Left colon (tissue), 2 donors: ENCODE measurements around the gene ADGRB3. TPM values are rescaled to one million over a fixed set of nuclear protein-coding genes. Genes with fewer than 3 reads are reported as not detected.
"Not testable (repeated sequence)": the region's sequence is repeated elsewhere in the genome, so short reads cannot be mapped to it uniquely, and the experiment has no call there.

Experiments used
- ATAC-seq: fragments of 200-7000 bp; cut with Tn5 transposase; one replicate; pipeline ENCODE4 v1.9.1; 2020; ENCODE audit warnings: mild to moderate bottlenecking, moderate library complexity
- DNase-seq, 2 donors: peaks; one replicate each; pipeline ENCODE4 v3.0.0-alpha.2; 2020
- intact Hi-C, 2 donors: fragments of 100-400 bp; cut with DNase I in 1 of 2; cut with micrococcal nuclease in 1 of 2; formaldehyde crosslinking; loops; one replicate each; pipeline versions ENCODE4 v1.11.2 to v1.14.0; 2022; cut with DNase I, micrococcal nuclease
- total RNA-seq, 2 donors: library from RNA; stranded (reverse); fragmentation: NEBNext Ultra II Directional; extraction: Animal tissue kit (Norgen Biotek cat#: 25700); gene quantifications; one replicate each; pipeline ENCODE4 v1.2.1, GENCODE V29; 2021
- donor health status: DM: no; HTN: no; CAD: no.
- donor health status: DM: yes; HTN: yes; CAD: no.

ADGRB3 gene
- total RNA-seq, 2 donors from 2014 or later = 0.37 to 1.2 TPM

DNA sequence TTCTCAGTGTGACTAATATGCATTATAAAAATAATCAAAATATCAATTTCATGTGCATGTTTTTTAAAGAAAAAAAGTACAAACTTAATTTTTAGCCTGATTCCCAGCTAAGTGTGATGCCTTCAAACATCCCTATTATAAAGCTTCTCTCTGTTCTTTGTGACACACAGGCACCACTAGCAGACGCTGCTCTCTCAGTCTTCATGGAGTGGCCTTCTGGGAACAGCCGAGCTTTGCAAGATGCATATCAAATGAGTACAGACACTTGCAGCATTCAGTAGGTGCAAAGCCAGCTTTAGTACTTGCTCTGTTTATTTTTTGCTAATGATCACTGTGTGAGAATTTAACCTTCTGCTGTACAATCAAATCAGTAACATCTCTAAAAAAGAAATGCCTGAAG lies 340.0 kb downstream of the ADGRB3 start:
- intact Hi-C loops = no loop called here
- DNase-seq = no peak
- ATAC-seq = no peak

- no peak for DNase-seq
- intact Hi-C loops = no loop called here
- ATAC-seq = no peak
Observed at GRCh38 chr6:68975816-68976215, 340.7 kb downstream of the ADGRB3 start.

- intact Hi-C loops = no loop called here
- DNase-seq (no peak), ATAC-seq (no peak)
Observed at GRCh38 chr6:68976260-68976659, 341.2 kb downstream of the ADGRB3 start.

GRCh38 chr6:68978411-68978810 lies 343.3 kb downstream of the ADGRB3 start:
- intact Hi-C loops = no loop called here
- ATAC-seq (no peak), DNase-seq (no peak)

- ATAC-seq, DNase-seq, intact Hi-C loops: not testable (repeated sequence)
Observed at GRCh38 chr6:68981668-68982067, 346.6 kb downstream of the ADGRB3 start.

- intact Hi-C loops = no loop called here
- DNase-seq = no peak
- ATAC-seq = no peak
Observed at GRCh38 chr6:68988698-68989097, 353.6 kb downstream of the ADGRB3 start.

DNA sequence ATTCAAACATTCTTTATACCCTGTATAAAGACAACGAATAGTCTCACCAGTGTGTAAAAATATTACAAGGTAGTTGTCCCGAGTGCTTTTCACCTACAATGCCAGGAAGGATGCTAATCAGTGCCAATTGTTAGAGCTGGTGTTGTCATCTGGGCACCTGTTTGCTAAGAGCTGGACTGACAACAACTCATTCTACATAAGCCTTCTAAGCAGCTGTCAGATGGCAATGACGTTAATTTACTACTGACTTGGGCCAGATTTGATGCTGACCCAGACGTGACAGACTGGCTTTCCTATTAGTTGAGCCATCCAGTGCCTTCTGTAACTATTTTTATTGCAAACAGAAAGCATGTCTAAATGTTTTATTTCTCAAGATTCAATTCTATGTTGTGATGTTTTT lies 355.2 kb downstream of the ADGRB3 start:
- ATAC-seq (no peak), DNase-seq (no peak)
- intact Hi-C loops = no loop called here

DNA sequence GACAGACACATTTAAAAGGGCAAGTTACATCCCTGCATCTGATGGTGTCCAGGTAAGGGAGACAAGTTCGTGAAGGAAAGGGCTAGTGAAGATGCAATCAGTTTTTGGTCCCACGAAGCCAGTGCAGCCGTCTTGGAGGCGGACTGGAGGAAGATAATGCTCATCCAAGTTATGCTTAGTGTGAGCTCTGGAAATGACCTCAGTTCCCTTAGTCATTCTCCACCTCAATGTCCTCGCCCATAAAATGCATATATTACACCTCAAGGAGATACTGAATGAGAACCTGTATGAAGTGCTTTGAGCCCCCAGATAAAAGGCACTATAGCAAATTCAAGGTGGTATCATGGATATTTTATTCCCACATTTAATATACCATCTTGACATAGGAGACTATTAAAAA lies 358.8 kb downstream of the ADGRB3 start:
- ATAC-seq = no peak
- no peak for DNase-seq
- intact Hi-C loops = no loop called here

DNA sequence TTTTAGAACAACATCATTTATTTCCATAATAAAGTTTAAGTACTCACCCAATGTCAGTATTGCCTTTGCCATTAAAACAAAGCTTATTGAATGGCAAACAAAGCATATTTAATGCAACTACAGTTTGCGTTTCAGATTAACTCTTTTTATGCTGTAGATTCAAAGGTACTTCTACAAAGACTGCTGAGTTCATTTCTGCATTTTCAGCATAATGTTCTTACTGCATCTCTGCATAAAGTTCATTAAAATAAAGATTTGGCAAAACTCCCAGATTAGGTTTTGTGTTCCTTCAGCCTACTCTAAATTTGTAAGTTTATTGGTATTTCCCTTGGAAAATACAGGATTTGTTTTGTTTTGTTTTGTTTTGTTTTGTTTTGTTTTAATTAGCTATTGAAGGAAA lies 359.4 kb downstream of the ADGRB3 start:
- ATAC-seq (no peak), DNase-seq (no peak)

GRCh38 chr6:69005199-69005598 lies 370.1 kb downstream of the ADGRB3 start:
- intact Hi-C loops = no loop called here
- ATAC-seq = no peak

More for the DNA sequence above, 359.4 kb downstream of the ADGRB3 start:
- intact Hi-C loops = no loop called here

DNA sequence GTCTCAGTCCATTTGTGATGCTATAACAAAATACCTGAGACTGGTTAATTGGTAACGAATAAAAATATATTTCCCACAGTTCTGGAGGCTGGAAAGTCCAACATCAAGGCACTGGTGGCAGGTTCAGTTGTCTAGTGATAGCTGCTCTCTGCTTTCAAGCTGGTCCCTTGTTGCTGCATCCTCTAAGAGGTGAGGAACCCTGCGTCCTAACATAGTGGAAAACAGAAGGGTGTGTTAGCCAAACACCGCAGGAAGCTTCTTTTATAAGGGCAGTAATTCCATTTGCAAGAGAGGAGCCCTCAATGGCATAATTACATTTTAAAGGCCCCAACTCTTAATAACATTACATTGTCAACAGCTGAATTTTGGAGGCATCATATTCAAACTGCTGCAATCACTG lies 372.7 kb downstream of the ADGRB3 start:
- DNase-seq (no peak), ATAC-seq (no peak)
- intact Hi-C loops = no loop called here

More at GRCh38 chr6:69005199-69005598, 370.1 kb downstream of the ADGRB3 start:
- DNase-seq = no peak

GRCh38 chr6:69012211-69012610 lies 377.1 kb downstream of the ADGRB3 start:
- ATAC-seq (no peak), DNase-seq (no peak)
- intact Hi-C loops = no loop called here

DNA sequence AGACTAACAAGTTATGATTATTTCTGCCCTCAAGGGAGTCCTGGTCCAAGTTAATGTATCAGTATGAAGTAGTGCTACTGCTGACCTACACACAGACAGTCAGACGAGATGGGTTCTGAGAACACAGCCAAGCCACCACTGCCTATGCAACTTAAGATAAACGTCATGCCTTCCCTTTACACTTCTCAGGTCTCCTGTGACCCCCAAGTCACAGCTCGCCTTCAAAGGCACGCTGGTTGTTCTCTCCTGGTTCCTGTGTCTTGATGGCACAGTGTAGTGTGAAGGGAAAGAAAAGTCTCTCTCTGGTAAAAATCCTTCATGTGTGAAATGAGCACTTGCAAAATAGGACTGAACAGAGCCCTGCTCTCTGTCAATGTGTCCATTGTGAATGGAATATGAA lies 377.8 kb downstream of the ADGRB3 start:
- intact Hi-C loops = no loop called here
- DNase-seq = no peak
- no peak for ATAC-seq

DNA sequence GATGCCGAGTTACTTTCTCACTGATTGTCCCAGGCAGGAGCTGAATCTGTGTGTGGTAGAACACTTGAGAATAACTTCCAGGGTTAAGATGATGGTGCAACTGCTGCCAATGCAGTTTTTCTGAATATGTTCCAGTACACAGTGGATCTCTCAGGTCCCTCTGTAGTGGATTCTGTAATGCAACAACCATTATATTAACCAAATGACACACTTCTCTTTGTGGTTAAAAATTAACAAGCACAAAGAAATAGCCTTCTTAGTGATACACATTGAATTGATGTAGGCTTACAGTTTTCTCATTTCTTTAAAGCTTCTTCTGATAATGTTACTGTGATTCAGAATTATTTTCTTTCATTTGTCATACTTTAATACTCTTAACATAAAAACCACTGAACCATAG lies 383.8 kb downstream of the ADGRB3 start:
- DNase-seq (no peak), ATAC-seq (no peak)

DNA sequence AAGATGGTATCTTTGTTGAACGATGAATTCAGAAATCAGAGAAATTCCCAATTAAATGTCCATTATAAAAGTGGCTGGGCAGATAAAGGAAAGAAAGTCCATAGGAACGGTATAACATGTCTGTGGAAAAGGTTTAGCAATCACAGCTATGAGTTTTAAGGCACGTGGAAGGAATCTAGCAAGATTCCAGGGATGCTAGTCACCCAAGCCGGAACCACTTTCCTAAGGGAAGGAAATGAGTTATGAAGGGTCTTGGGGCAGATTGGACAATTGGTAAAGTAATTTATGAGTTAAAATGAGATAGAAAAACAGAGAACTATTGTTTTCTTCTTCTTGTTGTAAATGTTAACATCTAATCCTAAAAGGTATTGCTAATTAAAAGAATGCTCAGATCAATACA lies 384.8 kb downstream of the ADGRB3 start:
- intact Hi-C loops = no loop called here
- DNase-seq = no peak
- ATAC-seq = no peak

More for the DNA sequence above, 383.8 kb downstream of the ADGRB3 start:
- intact Hi-C loops = no loop called here

DNA sequence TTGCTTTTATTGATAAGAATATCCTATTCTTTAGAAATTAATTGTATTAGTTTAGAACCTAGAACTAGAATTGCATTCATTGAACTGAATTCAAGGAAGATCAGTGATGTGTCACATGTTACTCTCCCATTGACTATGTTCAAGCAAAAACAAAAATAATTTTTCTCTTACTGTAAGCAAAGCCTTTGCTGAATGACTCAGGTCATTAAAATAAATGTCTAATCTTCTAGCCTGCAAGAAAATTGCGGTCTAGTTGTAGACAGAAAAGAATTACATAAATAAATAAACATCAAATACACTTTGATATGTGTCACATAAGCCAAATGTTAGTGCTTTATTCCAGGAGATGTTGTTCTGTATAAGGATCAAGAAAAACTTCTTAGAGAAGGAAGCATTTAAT lies 387.9 kb downstream of the ADGRB3 start:
- ATAC-seq = no peak
- intact Hi-C loops = no loop called here
- no peak for DNase-seq

DNA sequence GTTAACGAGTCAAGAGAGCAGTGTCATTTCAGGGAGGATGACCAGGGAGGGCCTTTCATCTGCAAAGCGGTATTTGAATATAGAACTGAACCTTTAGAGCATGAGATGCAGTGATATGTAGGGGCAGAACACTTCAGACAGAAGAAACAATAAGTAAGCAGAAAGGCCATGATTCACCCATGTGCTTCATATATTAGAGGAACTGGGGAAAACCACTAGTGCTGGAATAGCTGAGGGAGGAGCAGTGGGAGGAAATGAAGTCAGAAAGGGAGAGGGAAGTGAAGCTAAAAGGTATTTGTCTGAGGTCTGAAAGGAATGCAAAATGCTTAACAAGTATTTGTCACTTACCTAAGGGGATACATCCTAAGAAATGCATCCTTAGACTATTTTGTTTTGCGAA lies 391.2 kb downstream of the ADGRB3 start:
- intact Hi-C loops = no loop called here

GRCh38 chr6:69026715-69027114 lies 391.6 kb downstream of the ADGRB3 start:
- DNase-seq (no peak), ATAC-seq (no peak)
- intact Hi-C loops = no loop called here

More for the DNA sequence above, 391.2 kb downstream of the ADGRB3 start:
- no peak for ATAC-seq
- no peak for DNase-seq

GRCh38 chr6:69027861-69028260 lies 392.8 kb downstream of the ADGRB3 start:
- intact Hi-C loops = no loop called here
- DNase-seq (no peak), ATAC-seq (no peak)

- DNase-seq = no peak
- intact Hi-C loops = no loop called here
- ATAC-seq = no peak
Observed at GRCh38 chr6:69038841-69039240, 403.8 kb downstream of the ADGRB3 start.

- DNase-seq (no peak), ATAC-seq (no peak)
- intact Hi-C loops = no loop called here
Observed at GRCh38 chr6:69042297-69042696, 407.2 kb downstream of the ADGRB3 start.

DNA sequence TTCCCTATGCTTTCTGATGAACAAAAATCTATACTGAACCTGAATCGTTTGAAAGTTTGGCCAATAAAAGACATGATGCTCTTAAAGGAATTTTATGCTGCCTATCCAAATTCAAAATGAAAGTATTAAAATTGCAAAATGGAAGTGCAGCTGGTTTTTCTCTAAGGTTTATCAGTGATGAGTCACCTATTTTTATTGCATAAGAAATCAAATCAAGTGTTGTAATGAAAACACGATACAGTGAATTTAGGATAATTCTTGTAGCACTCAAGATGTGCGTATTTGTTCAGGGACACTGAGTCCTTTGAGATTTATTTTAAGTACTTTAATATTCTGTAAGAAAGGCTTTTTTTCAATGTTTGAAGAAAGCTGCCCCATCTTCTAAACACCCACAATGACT lies 409.5 kb downstream of the ADGRB3 start:
- no peak for DNase-seq
- intact Hi-C loops = no loop called here
- no peak for ATAC-seq
